Subcutaneous abdominal adipose tissue (tissue), 5 donors: ENCODE measurements around the gene KRT40.

Experiments
- H3K27ac ChIP-seq: one replicate; pipeline ENCODE4 v1.7.0; 2013; ENCODE audit warnings: low read depth, mild to moderate bottlenecking, inconsistent platforms, low read length, moderate library complexity
- H3K27me3 ChIP-seq, 5 donors: one replicate each; pipeline ENCODE4 v1.7.0; 2013; ENCODE audit warnings: low read length in 5 of 5, inconsistent platforms in 1 of 5; ENCODE audit not compliant: control insufficient read depth in 5 of 5, insufficient read depth in 4 of 5
- H3K36me3 ChIP-seq, 5 donors: one replicate each; pipeline ENCODE4 v1.7.0; 2013; ENCODE audit warnings: low read length in 5 of 5; ENCODE audit not compliant: control insufficient read depth in 5 of 5, insufficient read depth in 5 of 5
- H3K4me1 ChIP-seq, 5 donors: one replicate each; pipeline ENCODE4 v1.7.0; 2013; ENCODE audit warnings: low read length in 5 of 5, mild to moderate bottlenecking in 3 of 5, moderate library complexity in 1 of 5; ENCODE audit not compliant: control insufficient read depth in 5 of 5, insufficient read depth in 5 of 5
- H3K4me3 ChIP-seq, 5 donors: one replicate each; pipeline ENCODE4 v1.7.0; 2013; ENCODE audit warnings: low read length in 5 of 5, low read depth in 1 of 5
- H3K9ac ChIP-seq, 5 donors: one replicate each; pipeline ENCODE4 v1.7.0; 2013; ENCODE audit warnings: low read length in 5 of 5, mild to moderate bottlenecking in 4 of 5, moderate library complexity in 3 of 5
- H3K9me3 ChIP-seq, 5 donors: one replicate each; pipeline ENCODE4 v1.7.0; 2013; ENCODE audit warnings: low read length in 5 of 5; ENCODE audit not compliant: control insufficient read depth in 5 of 5
- donor health status: healthy.
- donor health status: healthy.
- donor health status: healthy.
- donor health status: healthy.
- donor health status: healthy.

The KRT40 gene

DNA sequence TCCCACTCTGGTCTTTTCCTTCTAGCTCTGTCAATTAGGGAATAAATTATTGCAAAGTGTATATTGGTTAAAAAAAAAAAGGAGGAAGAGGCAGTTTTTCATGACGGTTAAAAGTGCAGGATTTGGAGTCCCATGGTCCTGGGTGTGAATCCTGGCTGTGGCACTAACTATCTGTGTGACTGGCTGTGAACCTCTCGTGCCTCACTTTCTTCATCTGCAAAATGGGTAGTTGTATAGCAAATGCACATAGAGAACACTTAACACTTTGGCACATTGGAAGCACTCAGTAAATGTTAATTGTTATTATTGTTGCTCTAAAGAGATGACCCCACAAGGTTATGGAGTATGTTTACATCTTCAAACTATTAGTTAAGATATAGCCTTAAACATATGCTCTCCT is 36.2 kb downstream of the KRT40 start:
- no peak overlapping the region for H3K4me3 ChIP-seq
- no peak overlapping the region for H3K27ac ChIP-seq
- no peaks in the 10 kb centered on the region for H3K9me3 ChIP-seq
- H3K4me1 ChIP-seq: no peaks in the 10 kb centered on the region
- no peak overlapping the region for H3K9ac ChIP-seq
- no peaks in the 10 kb centered on the region for H3K36me3 ChIP-seq
- peaks cover 2 to 21% (median 6%) of the 10 kb centered on the region in 5 donors for H3K27me3 ChIP-seq

DNA sequence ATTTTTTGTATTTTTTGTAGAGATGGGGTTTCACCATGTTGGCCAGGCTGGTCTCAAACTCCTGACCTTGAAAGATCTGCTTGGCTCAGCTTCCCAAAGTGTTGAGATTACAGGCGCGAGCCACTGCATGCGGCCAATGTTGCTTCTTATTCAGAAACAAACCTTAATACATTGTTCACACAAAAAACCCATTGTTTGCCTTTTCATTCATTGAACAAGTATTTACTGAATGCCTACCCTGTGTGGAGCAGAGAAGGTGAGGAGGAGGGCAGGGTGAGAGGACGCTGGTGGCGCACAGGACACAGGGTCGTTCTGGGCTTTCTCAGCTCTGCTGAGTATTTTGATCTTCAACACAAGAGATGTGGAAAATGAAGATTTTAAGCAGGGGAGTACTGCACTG is 38.7 kb downstream of the KRT40 start:
- Histone ChIP-seq H3K27ac (no peak overlapping the region), H3K9me3 (no peaks in the 10 kb centered on the region), H3K36me3 (no peaks in the 10 kb centered on the region), H3K27me3 (peaks cover 0 to 21% (median 6%) of the 10 kb centered on the region in 5 donors), H3K9ac (no peak overlapping the region), H3K4me1 (no peaks in the 10 kb centered on the region), H3K4me3 (no peak overlapping the region)

DNA sequence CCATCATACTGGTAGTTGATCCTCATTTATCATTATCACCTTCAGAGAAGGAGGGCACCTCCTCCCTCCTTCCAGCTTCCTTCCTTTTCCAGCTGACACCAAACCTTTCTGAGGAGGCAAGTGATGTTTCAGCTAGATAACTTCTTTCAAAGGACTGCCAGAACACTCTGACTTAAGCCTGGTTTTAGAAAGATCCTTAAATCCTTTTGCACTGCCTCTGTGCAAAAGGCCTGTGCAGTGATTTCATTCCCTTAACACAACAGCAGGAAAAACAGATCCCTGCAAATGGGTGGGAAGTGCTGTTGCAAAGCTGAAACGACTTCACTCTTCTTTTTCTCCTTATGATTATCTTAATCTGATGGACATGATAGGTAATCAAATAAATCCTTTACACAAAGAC is 39.6 kb downstream of the KRT40 start:
- no peak overlapping the region for H3K4me3 ChIP-seq
- H3K9me3 ChIP-seq: no peaks in the 10 kb centered on the region
- no peak overlapping the region for H3K27ac ChIP-seq
- no peaks in the 10 kb centered on the region for H3K4me1 ChIP-seq
- no peak overlapping the region for H3K9ac ChIP-seq
- H3K36me3 ChIP-seq: no peaks in the 10 kb centered on the region
- H3K27me3 ChIP-seq: peaks cover 0 to 17% (median 6%) of the 10 kb centered on the region in 5 donors

DNA sequence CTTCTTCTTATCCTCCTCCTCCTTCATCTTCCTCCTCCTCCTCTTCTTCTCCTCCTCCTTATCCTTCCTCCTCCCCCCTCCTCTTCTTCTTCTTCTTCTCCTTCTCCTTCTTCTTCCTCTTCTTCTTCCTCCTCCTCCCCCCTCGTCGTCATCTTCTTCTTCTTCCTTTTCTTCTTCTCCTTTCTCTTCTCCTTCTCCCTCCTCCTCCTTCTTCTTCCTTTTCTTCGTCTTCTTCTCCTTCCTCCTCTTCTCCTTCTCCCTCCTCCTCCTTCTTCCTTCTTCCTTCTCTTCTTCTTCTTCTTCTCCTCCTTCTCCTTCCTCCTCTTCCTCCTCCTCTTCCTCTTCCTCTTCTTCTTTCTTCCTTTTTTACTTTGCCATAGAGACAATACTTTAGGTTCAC is 41.6 kb downstream of the KRT40 start:
- Histone ChIP-seq H3K27me3 (peaks cover 0 to 10% (median 5%) of the 10 kb centered on the region in 5 donors), H3K36me3 (no peaks in the 10 kb centered on the region), H3K27ac (no peak overlapping the region), H3K9ac (no peak overlapping the region), H3K4me1 (no peaks in the 10 kb centered on the region), H3K4me3 (no peak overlapping the region), H3K9me3 (no peaks in the 10 kb centered on the region)

DNA sequence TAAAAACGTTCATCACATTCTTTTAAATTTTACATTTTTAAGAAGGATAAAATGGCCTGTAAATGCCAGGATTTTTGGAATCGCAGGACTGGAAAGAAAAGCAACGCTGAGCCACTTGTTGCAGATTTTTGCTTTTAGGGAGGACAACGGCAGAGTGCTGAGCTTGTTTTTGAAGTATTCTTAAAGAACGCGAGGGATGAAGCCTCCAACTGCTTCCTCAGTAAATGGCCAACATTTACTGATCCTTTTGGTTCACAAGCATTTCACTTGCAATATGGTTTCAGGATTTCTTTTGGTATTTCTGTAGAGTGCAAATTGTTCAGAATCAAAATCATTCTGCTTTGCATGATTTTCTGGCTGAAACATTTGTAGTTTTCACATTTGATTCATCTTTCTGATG is 43.9 kb downstream of the KRT40 start:
- Histone ChIP-seq H3K4me3 (no peak overlapping the region), H3K4me1 (no peaks in the 10 kb centered on the region), H3K27ac (no peak overlapping the region), H3K36me3 (no peaks in the 10 kb centered on the region), H3K27me3 (peaks cover 0 to 5% (median 0%) of the 10 kb centered on the region in 5 donors), H3K9ac (no peak overlapping the region), H3K9me3 (no peaks in the 10 kb centered on the region)

DNA sequence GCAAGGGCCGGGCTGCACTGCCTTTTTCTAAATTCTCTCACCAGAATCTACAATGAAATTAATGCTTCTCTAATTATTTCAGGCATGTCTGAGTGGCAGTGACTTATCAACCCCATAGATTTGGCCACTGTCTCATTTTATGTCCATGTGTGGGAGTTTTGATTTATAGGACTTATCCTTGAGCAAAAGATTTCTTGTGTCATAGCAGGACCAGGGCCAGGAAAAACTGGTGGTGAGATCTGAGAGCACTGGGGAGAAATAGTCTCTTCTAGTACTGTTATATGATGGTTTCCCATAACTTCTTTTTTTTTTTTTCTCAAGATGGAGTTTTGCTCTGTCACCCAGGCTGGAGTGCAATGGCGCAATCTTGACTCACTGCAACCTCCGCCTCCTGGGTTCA is 45.1 kb downstream of the KRT40 start:
- no peak overlapping the region for H3K27ac ChIP-seq
- H3K36me3 ChIP-seq: no peaks in the 10 kb centered on the region
- H3K9ac ChIP-seq: no peak overlapping the region
- H3K4me3 ChIP-seq: no peak overlapping the region
- no peaks in the 10 kb centered on the region for H3K9me3 ChIP-seq
- peaks cover 0 to 5% (median 0%) of the 10 kb centered on the region in 5 donors for H3K27me3 ChIP-seq
- H3K4me1 ChIP-seq: no peaks in the 10 kb centered on the region

DNA sequence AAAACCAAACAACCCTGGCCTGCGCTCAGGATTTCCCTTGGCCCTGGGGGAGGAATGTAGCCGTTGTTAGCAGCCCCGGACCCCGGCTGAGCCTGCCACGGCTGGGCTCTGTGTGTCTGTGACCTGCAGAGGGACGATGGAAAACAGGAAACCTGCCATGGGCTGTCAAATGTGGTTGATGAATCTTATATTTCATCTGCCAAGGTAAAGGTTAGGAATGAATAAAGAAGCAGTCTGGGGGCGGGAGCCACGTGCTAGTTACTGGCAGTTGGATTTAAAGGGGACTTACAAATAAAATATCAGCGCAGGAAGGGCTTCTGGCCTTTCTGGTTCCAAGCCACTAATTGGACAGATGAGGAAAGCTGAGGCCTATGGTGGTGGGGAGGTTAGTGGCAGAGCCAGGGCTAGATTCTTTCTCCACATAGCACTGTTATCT is 46.7 kb downstream of the KRT40 start, which contains the start of gene KRT23:
Gene KRT23 (minus strand): TSS at position 263 of the 436 bp plus-strand sequence. CDS start 1,043 bp downstream, outside the sequence.
- no peak within 1 kb of the TSS for H3K4me3 ChIP-seq
- H3K27ac ChIP-seq: no peak within 1 kb of the TSS
- no peaks in the 10 kb centered on the region for H3K4me1 ChIP-seq
- no peaks in the 10 kb centered on the region for H3K36me3 ChIP-seq
- peaks cover 0 to 5% (median 0%) of the 10 kb centered on the region in 5 donors for H3K27me3 ChIP-seq
- no peak within 1 kb of the TSS for H3K9ac ChIP-seq
- no peaks in the 10 kb centered on the region for H3K9me3 ChIP-seq

DNA sequence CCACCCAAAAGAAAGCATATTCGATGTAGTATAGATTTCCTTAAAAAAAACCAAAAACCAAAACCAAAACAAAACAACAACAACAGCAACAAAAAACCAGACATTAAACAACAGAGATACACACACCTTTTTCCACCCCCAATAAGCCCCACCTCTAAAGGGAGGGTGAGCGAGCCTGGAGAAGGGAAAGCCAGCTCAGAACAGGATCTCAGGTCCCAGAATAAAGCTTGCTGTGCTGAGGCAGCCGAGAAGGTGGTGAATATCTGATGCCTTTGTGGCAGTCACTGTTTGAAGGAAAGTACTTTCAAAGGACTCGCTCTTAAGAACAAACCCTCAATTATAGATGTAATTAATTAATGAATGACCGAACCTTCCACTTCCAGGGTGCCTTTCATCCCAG is 47.1 kb downstream of the KRT40 start:
- Histone ChIP-seq H3K36me3 (no peaks in the 10 kb centered on the region), H3K4me1 (no peaks in the 10 kb centered on the region), H3K9me3 (no peaks in the 10 kb centered on the region), H3K27ac (no peak overlapping the region), H3K27me3 (peaks cover 0 to 5% (median 0%) of the 10 kb centered on the region in 5 donors), H3K9ac (no peak overlapping the region), H3K4me3 (no peak overlapping the region)

DNA sequence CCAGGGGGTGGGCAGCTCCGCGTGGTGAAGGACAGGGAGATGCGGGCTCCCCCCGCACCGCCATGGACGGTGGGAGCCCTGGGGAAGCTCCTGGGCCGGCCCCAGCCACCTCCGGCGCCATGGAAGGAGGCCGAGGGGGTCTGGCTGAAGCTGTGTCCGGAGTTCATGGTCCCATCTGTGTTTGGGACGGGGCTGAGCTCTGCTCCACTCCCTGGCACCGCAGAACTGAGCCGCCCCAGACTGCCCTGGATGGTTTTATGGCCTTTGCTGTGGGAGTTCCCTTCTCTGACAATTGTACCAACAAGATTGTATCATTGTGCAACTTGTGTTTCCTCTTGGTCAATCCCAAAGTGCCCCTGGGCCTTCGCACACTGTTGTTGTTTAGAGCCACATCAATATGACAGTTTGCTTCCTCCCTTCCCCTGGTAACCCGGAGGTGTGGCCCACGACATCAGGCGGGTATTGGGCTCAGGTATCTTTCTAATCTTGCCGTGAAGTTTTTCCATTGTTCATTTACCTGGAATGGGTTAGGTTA is 47.6 kb downstream of the KRT40 start:
- no peaks in the 10 kb centered on the region for H3K9me3 ChIP-seq
- peaks cover 0 to 5% (median 0%) of the 10 kb centered on the region in 5 donors for H3K27me3 ChIP-seq
- no peak overlapping the region for H3K27ac ChIP-seq
- no peak overlapping the region for H3K9ac ChIP-seq
- no peaks in the 10 kb centered on the region for H3K36me3 ChIP-seq
- H3K4me3 ChIP-seq: no peak overlapping the region
- no peaks in the 10 kb centered on the region for H3K4me1 ChIP-seq

DNA sequence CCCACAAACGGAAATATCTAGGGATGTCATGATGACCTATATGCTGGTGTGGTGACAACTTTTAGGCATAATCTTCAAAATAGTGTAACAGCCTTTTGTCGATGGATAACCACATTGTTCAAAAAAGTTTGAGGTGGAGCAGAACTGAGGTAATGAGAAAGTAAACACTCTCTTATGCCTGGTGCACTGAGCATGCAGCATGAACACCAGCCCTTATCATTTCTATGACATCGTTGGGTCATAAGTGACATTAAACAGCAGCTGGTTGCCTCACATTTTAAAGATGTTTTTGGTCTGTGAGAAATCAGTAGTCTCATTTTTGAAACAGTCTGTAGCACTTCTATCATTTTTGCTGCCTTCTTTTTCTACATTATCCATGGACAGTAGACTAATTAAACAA is 48.5 kb downstream of the KRT40 start:
- Histone ChIP-seq H3K36me3 (no peaks in the 10 kb centered on the region), H3K4me1 (no peaks in the 10 kb centered on the region), H3K27me3 (peaks cover 0 to 5% (median 0%) of the 10 kb centered on the region in 5 donors), H3K4me3 (no peak overlapping the region), H3K9me3 (no peaks in the 10 kb centered on the region), H3K27ac (no peak overlapping the region), H3K9ac (no peak overlapping the region)
